T-helper 22 cell (primary cell): ENCODE measurements around the gene EDEM3.

Experiments used
- DNase-seq: peaks from one replicate; pipeline ENCODE4 v3.0.0-alpha.2; 2020; ENCODE audit warnings: low read depth

Gene EDEM3

DNA sequence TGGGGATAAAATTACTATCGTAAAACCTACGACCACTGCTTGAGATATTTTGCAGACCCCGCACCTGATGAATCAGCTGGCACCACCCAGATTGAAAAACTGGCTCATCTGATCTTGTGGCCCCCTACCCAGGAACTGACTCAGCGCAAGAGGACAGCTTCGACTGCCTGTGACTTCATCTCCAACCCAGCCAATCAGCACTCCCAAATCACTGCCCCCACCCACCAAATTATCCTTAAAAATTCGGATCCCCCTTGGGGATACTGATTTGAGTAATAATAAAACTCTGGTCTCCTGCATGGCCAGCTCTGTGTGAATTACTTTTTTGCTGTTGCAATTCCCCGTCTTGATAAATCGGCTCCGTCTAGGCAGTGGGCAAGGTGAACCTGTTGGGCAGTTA is 81.4 kb downstream of the EDEM3 start:
- no peak for DNase-seq

DNA sequence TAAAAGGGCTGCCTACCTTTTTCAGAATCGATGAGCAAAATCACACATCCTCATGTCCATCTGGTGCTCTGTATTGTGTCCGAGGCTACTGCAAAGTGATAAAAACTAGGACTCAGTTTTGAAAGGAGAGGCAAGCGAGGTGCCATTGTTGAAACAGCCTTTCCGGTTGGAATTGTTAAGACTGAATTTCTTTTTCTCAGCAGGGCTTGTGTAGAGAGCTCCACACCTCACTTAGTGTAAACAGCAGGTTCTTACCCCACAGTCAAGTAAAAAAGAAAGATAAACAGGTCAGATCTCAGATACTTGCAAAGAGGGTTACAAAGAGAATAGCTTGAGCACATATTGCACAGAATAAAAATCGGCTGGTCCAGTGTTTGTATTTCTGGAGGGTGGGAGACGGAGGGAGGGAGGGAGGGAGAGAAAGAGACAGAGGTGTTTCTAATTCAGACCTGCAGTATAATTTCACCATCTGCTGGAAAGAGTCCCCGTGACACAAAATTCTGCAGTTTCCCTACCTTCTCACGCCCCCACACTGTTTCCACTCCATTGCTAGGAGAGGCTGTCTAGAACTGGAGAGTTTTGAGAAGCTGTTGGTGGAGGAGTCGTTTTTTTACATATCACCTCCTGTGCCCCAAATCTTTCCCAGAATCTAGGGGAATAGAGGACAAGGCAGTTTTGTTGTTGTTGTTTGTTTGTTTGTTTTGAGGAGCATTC is 82.5 kb downstream of the EDEM3 start:
- DNase-seq, result no peak

DNA sequence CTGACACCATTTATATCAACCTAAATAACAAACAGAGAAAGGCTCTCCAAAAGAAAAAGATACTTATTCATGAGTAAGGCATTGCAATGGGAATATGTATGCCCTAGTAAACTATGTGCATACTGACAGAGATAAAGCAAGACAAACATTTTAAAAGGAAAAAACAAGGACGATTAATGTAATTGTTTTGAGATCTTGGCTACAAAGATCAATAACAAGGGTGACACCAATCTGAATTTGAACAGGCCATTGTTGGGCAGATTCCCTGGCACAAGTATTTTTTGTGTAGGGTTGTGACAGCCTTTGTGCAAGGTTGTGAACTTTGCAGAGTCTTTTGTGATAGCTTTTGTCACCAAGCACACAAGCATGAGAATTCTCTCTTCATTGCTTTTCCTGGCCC is 85.3 kb downstream of the EDEM3 start:
- no peak for DNase-seq

- DNase-seq, result no peak
Observed at GRCh38 chr1:184665360-184665759, 89.3 kb downstream of the EDEM3 start.

- DNase-seq, result no peak
Observed at GRCh38 chr1:184664661-184665060, 90.0 kb downstream of the EDEM3 start.

DNA sequence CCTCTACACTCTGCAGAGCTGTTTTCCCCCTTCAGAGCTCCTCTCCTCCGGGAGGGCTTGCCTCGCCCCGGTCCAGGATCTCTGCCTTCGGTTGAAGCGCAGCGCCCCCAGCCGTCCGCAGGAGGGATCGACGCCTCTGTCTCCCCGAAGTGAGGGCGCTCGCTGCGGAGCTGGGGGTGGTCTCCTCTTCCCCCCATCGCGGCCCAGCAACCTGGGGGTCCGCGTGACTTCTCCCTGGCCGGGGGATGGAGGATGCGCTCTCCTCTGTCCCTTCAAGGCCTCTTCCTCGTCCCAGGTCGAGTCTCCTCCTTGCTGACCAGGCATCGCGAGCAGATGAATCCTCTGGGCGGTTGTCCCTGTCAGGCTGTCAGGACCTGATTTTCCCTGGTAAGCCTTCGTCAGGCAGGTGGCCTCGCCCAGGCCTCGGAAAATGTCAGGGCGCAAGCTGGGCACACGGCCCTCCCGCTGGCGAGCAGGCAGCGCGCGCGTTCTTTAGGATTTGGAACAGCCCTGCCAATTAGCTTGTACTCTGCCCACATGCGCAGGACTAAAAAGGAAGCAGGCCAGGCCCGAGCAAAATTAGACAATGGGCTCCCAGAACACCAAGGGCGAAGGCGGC is 90.5 kb downstream of the EDEM3 start:
- DNase-seq, result no peak

GRCh38 chr1:184661801-184662200 is 92.9 kb downstream of the EDEM3 start:
- DNase-seq, result no peak

DNA sequence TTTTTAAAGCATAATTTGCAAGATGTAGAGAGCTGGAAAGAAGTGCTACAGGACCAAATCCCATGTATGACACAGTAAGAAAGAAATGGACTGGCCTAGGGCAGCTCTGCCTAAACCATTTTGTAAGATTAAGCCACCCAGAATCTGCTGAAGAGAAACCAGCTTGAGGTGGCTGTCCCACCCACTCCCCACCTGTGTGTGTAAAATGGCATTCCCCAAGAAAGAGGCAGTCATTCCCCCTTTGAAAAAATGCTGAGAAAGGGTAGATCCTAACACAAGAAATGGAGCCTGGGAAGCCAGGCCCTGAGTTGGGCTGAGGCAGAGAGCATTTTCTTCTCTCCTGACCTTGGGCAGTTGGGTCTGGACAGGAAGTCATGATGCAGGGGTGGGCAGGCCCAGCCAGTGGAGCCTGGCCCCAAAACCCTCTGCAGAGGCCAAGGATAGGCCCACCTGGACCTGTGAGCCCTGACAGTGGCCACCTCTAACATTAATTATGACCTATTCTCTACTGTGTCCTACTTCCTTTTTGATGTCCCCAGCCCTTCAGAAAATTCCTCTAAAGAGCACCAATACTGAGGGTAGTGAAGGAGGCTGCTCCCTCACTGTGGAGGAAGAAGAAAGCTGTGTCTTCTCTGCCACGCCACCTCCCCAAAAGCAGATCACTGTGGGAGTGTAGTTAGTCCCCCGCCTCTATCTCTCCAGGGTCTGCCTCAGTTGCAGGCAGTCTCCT is 94.0 kb downstream of the EDEM3 start:
- no peak for DNase-seq

DNA sequence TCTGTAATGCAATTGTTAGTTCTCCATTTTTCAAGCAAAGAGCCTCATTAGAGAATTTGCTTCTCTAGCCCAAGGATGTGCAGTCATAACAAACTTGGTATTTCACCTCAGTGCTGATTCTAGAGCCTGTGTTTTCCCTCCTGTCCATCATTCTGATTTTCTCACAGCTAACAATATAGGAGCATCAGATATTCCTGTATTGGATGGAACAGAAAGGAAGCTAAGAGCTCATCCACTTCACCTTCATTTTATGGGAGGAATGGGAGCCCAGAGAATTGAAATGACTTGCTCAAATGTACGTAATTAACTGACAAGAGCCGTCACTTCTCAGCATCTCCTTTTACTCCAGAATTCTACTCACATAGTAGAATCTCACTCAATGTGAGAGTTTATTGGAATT is 96.6 kb downstream of the EDEM3 start:
- DNase-seq, result no peak

DNA sequence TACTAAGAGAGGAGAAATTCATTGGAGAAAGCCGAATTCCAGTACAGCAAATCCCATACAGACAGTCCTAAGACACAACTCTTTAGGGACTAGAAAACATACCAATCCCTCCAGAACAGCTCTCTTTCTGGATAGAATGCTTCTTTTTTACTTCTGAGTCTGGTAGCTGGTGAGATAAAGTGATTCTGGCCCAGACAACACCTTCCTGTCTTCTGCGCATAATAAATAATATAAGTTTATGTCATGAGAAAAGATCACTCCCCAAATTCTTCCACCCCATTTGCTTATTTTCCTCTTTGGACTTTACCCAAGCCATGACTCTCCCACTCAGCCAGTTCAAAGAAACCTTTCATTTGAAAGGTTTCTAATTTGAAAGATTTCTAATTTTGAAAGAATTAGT is 98.4 kb downstream of the EDEM3 start:
- DNase-seq, result no peak

- DNase-seq, result no peak
Observed at GRCh38 chr1:184655185-184655584, 99.5 kb downstream of the EDEM3 start.

DNA sequence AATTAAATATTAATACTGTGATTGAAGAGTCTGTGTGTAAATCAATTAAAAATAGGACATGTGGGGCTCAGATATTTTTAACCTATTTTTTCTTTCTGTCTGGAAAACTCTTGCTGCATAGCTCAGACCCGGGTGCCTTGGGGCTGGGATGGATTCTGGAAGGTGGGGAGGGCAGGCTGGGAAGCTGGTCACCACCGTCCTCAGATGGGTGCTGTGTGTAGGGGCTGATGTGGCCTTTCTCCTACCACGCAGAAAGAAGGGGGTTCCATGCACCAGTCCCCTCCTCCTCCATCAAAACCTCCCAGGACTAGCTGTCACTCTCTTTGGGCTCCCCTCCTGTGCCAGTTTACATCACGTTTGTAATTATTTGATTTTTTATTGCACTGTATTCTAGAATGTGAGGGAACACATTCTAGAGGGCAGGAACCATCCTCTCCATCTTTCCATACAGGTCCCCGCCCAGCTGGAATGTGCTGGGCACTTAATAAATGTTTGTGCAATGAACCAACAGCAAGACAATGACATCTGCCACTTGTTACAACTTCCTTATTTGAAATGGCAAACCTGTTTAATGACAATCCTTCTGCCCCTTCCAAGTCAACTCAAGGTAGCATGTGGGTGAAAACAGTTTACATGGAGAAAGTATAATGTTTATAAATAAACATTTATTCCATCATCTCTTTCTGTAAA is 104.3 kb downstream of the EDEM3 start:
- DNase-seq, result no peak

DNA sequence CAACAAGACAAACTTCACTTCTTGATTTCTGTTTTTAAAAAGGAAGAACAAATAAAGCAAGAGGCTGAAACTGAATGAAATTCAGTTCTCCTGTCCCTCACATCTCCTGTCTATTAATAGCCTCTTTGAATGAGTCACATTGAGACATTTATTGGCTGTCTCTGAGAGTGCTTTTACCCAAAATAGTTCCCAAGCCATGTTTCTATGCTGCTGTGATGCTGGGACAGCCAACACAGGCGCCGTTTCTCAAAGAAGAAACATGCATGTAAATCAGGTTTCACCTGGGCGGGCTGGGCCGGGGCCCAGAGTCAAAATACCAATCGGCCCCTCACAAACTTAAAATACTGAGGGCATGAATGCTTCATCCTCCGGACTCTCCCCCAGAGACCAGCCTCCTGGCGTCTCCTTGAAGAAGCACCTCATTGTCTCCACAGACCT is 105.2 kb downstream of the EDEM3 start:
- no peak for DNase-seq

- no peak for DNase-seq
Observed at GRCh38 chr1:184648856-184649201, 105.8 kb downstream of the EDEM3 start.

DNA sequence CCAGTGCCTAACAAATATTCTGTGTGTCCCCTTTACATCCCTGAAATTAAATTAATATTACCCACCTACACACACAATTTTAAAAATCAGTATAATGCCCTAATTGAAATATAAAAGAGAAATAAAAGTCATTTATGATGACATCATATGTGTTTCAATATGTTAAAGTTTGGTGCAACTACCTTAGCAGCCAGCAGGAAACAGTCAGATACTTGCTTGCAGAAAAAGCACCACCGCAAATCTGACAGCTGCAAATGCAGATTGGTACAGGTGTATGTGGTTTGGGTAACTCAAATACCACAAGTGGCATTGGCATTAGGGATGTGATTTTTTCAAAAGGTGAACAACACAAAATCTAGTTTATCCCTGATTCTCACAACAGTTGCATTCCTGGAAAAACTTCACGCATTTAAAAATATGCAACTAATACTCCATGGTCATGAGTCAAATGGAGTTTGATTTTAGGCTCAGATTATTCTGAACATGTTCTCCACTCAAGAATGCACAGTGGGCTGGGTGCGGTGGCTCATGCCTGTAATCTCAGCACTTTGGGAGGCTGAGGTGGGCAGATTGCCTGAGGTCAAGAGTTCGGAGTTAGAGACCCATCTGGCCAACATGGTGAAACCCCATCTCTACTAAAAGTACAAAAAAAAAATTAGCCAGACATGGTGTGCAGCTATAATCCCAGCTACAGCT is 106.3 kb downstream of the EDEM3 start:
- no peak for DNase-seq

- DNase-seq, result no peak
Observed at GRCh38 chr1:184647471-184647870, 107.2 kb downstream of the EDEM3 start.

GRCh38 chr1:184646824-184647223 is 107.8 kb downstream of the EDEM3 start:
- no peak for DNase-seq

DNA sequence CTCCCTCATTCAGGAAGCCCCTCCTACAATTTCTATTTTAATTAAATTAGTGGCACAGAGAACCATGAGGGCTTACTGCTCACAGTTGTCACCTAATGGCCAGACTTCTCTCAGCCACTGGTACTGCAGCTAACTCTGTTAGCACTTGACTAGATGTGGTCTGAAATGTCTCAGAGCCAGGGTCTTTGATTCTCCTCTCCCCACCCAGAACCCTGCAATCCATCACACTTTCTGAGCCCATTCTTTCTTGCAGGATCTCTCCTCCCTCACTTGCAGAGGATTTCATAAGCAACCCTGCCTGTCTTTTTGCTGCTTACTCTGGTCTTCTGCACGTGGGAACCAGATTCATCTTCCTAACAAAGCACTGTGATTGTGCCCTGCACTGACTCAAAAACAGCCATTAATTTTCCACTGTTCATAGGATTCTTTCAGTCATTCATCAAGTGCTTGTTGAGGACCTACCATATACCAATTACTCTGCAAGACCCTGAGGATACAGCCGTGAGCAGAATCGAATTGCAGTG is 108.4 kb downstream of the EDEM3 start:
- DNase-seq, result no peak

DNA sequence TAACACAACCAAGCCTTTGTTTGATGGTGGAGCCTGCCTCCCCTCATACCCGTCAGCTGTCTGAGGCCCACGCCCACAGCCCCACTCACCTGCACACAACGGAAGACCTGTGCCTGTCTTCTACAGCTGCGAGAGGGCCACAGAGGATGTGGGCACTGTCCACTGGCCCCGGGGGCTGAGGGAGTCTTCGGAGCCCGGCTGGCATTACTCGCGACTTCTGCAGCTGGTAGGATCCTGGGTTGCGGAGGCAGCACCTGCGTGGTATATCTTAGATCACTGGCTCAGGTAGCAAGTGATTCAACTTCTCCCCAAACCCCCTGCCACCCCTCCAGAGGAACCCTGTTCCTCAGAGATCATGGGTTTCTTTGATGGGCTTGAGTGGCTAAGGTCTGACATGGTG is 109.9 kb downstream of the EDEM3 start:
- no peak for DNase-seq

DNA sequence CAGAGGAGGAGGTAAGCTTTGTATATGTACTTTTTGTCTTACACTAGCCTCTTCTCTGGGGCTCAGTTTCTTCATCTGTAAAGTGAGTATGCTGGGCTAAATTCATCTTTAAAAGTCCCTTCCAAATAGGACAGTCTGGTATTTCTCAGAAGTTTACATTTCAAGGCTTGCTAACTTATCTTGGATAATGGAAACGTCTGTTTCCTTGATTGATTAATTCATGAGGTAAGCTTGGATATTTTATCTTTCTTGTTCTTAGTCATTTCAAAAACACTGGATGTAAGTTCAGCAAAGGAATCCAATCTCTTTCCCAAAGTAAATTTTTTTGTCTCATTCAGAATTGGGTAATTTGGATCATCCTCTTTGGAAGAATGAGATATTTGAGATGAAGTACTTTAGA is 111.0 kb downstream of the EDEM3 start:
- DNase-seq, result no peak

DNA sequence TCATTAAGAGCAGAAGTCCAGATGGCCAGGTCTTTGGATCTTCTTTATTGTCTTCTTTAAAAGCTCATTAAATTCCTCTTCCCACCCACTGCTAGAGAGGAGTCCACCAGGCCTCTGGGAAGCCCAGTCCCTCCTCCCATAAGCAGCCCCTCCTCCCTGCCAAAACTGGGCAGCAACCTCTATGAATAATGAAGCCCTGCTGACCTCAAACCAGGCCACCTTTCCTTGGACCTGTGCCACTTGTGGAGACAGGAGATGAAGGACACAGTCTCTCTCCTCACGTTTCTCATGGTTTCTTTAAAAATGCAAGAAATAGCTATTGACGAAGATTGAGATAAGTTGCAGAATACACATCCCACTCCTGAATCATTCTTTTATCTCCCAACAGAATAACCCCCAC is 112.8 kb downstream of the EDEM3 start:
- DNase-seq, result no peak

DNA sequence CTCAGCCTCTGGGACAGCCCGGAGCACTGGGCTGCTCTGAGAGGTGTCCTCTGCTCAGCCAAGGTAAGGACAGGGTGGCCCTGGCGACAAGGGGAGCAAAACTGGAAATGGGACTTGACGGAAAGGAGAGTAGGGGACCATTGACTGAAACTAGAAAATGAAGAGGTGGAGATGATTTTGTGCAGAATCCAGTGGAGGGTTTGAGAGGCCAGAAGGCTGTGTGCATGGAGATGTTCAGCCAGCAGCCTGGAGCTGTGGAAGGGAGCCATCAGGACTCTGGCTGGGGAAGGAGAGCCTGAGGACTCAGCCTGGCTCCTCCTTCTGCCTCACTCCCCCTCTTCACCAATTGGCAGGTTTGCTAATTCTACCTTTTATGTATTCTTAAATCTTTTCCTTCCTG is 114.2 kb downstream of the EDEM3 start:
- DNase-seq, result no peak
